ENCODE data around the gene AMER3.
A peak's percentile ranks its signal among the peaks of the same experiment; 100 is the strongest.

Gene AMER3

DNA sequence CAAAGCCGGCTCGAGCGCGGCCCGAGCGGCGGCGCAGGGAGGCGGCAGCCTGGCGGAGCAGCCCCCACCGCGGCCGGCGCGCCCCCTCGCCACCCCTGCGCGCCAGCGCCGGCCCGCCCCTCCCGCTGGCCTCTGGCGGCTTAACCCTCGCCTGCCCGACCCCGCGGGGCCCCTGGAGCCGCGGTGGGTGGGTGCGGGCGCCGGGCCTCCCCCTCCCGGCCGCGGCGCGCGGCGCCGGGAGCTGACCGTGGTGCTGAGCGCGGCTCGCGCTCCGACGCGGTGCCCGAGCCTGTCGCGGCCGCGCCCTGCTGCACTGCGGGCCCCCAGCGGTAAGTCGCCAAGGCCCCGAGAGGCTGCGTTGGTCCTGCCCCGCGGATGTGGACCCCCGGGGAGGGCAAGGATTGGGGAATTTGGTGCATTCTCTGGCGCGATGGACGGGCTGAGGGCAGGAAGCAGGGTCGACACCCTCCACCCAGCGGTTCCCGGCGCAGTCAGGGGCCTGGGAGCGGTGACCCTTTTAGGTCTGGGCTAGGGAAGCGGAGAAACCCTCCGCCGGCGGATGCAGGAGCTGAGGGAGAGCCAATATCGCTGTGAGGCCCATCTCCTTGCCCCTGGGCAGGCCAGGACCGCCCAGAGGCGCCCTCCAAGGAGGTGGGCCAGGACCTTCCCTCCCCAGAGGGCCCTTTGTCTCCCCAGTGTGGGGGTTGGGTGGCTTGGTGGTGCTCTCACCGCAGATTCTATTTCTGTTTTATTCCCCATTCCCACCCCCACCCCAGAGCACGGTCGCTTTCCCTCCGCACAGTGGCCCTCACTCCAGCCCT is 923 bp downstream of the AMER3 start:
- DNase-seq (ENCODE audit: low spot score) = peak; percentile 17

DNA sequence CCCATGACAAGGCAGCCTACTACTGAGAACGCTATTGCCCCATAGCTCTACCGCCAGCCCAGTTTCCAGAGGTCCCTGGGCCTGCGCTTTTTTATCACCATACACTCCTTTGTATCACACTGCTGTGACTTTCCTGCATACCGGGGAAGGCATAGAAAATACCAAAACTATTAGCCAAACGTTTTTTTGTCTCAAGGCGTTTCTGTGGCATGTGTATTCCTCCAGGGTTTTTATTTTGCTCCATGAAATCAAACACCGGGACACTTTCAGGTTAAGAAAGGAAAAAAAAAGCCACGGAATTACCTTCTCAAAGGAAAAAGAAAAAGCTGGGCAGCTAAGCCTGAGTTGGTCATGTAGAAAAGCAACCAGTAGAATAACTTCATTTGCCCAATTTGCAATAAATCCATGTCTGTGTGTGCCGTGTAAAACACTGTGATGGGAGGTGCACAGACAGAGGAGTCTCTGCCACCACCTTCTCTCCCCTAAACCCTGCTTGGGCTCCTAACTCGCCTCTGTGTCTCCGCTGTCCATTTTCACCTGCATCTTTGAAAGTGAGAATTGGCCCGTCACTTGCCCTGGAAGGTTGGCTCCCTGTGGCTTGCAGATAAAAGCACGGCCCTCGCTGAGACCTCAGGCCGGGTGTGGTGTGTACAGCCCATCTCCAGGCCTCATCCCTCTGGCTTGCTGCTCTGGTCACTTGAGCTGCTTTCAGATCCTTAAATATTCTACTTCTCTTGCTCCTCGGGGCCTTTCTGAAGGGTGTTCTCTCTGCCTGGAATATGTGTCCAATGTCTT is 1.7 kb downstream of the AMER3 start:
- DNase-seq (ENCODE audit: low spot score) = no peak

DNA sequence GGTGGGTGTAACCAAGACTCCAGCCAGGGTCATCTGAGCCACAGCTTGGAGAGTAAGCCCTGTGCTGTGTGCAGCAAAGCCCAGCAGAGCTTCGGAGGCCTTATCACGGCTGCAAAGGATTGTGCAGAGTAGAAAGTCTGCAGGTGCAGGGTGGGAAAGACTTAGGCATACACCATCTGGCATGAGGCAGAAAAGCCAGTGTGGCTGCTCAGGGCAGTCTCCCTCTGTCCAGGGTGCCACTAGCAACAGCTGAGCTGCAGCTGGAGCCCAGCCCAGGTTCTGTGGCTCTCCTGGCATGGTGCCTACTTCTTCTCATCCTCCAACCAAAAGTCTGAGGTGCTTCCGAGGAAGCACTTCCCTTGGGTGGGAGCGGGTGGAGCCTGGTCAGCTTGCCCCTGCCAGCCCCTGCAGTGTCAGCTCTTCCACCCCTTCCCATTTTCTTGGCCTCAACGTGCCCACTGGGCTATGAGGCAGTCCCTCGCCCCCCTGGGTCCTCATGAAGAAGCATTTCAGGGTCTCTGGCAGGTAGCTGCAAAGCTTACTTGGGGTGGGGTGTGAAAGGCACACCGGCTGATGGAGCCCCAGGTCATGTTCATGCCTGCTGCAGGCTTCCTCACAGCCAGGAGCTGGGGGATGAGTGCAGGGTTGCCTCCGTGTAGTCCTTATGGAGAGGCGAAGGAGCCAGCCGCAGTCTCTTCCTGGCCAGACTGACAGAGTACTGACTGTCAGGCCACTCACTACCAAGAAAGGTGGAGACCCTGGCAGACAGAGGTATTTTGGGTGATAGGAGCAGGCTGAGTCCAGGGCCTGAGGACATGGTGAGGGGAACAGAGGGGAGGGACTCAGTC is 4.8 kb downstream of the AMER3 start:
- DNase-seq (ENCODE audit: low spot score) = no peak

DNA sequence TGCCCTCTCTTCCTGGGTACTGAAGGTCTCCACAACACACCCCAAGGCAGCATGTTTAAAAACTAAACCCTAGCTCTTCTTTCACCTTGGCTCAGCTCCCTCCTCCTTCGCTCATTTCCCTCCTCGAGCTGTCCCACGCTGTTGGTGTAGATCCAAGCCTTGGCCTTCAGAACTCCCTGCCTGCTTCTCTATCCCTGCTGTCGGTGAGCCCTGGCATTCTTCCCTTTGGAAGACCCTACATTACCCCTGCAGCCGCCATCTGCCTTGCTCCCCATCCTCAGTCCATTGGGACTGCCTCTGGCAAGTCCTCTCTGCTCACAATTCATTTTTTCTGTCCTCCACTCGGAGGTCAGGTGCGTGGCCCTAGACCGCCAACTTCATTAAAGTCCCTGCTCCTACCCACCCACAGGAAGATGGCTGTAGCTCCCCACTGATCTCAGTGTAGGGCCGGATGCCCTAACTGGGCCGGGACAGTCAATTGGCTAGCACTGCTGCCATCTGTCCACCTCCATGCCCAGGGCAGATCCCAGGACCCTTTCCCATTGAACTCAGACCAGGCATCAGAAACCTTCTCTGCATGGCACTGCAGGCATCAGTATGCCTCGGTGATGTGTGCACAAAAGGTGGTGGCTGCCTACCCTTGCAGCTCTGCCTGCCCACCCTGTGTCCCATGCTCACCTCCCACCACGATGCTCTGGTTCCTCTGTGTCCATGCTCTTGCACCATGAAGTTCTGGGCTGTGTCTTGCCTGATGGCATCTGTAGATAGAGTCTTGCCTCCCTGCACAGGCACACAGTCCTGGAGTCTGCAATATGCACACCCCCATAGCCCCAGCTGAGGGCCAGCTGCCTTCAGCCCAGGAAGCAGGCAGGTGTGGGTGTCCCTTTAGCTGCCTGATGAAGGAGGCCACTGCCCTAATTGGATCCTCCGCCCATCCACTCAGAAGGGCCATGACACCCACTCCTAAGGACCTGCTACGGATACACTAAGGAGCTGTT is 5.7 kb downstream of the AMER3 start:
- no peak for DNase-seq (ENCODE audit: low spot score)

DNA sequence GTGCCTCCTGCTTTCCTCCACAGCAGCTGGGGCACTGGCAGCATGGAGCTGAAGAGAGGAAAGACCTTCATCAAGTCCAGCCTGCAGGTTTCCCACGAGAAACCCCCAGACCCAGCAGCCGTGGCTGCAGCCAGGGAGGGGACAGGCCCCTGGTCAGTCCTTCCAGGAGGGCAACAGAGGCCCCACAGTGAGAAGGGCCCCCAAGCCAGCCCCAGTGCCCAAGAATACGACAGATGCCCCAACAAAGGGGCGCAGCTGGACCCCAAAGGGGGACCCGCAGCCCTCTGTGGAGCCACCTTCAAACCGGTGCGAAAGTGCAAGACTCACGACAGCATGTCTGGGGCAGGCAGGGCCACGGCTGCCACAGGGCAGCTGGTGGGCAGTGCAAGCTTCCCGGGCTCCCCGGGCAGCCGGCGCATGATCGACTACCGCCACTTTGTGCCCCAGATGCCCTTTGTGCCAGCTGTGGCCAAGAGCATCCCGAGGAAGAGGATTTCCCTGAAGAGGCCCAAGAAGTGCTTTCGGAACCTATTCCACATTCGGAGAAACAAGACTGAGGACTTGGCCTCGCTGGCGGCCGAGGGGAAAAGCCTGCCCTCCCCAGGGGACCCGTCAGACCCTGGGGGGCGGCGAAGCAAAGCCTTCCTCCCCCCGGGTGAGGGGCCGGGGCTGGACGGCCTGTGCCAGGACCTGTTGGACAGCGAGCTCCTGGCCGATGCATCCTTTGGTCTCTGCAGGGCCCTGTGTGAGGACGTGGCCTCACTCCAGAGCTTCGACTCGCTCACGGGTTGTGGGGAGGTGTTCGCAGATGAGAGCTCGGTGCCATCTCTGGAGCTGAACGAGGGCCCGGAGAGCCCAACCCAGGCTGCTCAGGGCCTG is 6.9 kb downstream of the AMER3 start:
- DNase-seq (ENCODE audit: low spot score) = no peak

DNA sequence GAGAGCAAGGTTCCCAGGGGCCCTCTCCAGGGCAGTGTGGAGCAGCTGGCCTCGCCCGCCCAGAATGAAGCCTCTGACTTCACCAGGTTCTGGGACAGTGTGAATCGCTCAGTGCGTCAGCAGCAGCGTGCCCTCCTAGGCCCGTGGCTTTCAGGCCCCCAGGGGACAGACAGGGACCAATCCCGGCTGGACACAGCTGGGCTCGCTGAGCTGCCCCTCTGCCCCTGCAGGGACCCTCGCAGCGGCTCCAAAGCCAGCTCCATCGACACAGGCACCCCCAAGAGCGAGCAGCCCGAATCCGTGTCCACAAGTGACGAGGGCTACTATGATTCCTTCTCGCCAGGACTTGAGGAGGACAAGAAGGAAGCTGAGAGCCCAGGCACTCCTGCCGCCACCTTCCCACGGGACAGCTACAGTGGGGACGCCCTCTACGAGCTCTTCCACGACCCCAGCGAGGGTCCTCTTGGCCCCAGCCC is 7.6 kb downstream of the AMER3 start:
- no peak for DNase-seq (ENCODE audit: low spot score)

DNA sequence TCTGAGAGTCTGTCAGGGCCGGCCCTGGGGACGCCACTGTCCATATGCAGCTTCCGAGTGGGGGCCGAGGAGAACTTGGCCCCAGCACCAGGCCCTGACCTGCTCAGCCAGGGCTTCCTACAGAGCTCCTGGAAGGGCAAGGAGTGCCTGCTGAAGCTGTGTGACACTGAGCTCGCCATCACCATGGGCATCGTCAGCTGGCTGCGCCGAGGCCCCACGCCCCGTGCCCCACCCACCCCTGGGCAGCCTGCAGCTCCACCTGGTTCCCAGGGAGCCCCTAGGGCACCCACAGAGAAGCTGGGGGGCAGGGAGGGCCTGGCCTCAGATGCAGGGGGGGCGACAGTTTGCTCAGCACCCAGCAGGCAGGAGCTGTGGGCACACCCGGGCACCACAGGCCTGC is 8.1 kb downstream of the AMER3 start:
- DNase-seq (ENCODE audit: low spot score) = no peak

DNA sequence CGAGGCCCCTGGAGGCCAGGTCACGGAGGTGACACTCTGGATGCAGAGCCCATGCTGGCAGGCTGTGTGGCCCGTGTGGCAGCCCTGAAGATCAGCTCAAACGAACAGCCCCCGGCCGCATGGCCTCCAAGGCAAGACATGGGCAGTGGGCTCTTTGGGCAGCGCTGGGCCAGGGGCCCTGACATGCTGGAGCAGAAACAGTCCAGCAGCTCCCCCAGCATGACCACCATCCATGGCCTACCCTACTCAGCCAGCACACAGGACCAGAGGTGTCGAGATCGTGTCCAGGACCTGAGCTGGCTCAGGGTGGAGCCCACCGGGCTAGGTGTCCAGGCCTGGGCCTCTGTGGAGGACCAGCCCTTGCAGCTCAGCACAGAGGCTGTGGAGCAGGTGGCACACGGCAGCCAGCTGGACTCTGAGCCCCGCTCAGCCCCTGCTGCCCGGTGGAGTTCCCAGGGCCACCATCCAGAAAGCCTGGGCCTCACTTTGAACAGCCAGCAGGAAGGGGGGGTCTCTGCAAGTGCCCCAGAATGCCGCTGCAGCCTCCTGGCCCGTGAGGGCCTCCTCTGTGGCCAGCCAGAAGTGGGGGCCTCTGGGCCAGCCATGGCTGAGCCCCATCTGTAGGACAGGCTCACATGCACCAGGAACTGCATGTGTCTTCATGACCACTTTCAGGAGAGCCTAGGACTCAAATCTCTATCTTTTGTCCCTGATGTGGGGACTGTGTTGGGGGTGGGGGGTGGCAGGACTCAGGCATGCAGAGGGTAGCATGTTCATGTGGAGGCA is 8.9 kb downstream of the AMER3 start:
- no peak for DNase-seq (ENCODE audit: low spot score)

DNA sequence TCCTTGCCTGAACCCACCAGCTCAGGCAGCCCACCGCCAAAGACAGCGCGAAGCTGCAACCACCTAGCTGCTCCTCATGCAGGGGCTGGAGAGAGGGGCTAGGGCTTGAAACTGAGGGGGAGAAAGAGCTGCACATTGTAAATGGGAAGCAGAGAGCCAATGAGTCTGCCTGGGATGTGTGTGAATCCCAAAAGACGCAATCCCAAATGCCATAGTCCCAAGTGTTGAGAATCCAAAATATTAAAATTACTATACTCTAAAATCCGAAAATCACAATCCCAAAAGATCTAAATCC is 9.4 kb downstream of the AMER3 start:
- DNase-seq (ENCODE audit: low spot score) = no peak

DNA sequence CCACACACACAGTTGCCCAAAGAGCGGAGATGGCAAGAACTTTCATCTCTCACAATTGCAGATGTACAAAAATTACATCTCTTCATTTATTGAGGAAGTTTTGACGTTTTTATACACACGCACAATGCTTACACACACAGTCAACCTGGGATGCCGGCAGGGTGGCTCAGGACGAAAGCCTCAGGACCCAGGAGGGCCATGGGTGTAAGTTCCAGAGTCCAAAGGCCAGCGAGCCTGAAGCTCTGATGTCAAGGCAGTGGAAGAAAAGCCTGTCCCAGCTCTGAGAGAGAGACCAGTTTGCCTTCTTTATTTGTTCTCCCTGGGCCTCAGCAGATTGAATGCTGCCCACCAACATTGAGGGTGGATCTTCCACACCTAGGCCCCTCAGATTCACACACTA is 10.1 kb downstream of the AMER3 start:
- DNase-seq (ENCODE audit: low spot score) = no peak

DNA sequence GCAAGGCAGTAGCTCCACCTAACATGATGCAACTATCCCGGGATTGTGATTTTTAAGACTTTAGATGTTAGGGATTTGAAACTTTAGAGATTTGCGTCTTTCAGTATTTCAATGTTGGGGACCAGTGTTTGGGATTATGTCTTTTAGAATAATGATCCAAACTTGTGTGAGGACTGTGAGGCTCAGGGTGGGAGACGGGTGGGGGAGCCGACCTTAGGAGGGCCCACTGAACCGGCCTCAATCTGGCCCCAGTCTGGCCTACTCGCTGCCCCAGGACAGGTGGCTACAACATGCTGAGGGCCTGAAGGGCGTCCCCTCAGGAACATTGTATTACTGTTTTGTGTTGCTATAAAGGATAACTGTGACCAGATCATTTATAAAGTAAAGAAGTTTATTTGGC is 10.7 kb downstream of the AMER3 start:
- no peak for DNase-seq (ENCODE audit: low spot score)

DNA sequence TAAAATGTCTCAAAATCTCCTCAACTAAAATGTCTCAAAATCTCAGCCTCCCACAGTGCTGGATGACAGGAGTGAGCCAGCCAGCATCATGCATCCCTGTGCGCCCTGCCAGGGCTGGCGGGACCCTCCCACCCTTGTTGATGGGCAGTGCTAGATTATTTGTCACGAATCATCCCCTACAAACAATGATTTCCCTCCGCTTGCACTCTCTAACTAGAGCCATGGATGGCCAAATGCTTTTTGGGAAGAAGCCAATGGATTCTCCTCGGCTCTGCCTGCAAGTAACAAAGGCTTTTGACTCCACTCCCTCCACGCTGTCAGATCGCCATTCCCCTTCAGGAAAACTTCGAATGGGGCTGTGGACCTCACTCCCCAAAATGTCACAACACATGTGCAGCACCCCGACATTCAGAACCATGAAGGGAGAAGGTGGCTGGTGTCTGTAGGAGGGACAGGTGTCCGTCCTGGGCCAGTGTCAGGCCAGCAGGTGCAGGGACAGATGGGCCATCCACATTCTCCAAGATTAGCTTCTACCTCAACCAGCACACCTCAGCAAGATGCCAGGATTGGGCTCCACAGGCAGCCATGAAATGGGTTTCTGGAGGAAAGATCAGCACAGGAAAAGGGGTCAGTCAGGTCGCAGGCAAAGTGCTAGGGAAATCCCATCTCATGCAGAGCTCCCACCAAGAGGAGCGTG is 11.5 kb downstream of the AMER3 start:
- no peak for DNase-seq (ENCODE audit: low spot score)

DNA sequence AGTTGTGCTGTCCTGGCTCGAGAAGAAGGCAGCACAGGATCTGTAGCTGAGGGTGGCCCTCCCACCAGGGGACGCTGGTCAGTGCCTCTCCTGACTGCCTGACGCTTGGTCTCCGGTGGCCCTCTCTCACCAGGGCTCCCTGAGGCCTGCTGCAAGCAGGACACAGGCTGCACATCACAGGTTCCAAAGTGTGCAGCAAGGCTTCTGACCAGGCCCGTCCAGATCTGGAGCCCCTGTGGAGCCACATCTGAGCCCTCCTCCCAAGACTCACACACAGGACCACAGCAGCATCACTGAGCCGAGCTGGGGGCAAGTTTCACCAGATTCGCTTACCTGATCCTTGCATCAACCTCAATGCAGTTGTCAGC is 12.1 kb downstream of the AMER3 start:
- DNase-seq (ENCODE audit: low spot score) = no peak

DNA sequence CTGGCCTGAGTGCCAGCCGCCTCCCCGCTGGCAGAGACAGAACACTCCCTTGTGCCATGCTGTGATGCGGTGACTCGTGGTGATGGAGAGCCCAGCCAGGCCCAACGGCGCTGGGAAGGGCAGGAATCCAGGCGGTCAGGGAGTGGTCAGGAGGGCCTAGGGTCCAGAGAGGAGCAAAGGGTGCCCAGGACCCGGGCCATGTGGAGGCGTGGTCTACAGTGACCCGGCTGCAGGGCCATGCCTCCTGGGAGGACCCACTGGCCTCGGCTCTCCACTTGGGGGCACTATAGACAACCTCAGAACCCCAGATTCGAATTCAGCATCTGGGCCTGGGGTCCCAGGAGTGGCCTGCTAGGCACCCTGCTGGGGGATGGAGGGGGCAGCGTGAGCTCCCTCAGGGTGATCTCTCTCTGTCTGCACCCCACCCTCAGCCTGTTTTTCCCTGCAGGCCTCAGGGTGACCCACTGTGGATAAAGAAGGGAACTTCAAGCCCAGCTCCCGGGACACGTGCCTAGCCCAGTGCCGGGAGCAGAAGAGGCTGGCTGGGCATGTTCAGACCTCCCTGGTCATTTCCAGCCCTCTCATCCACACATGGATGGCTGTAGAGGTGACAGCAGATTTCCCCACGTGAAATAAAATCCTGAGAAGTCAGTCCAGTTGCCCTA is 13.0 kb downstream of the AMER3 start:
- DNase-seq (ENCODE audit: low spot score) = no peak

DNA sequence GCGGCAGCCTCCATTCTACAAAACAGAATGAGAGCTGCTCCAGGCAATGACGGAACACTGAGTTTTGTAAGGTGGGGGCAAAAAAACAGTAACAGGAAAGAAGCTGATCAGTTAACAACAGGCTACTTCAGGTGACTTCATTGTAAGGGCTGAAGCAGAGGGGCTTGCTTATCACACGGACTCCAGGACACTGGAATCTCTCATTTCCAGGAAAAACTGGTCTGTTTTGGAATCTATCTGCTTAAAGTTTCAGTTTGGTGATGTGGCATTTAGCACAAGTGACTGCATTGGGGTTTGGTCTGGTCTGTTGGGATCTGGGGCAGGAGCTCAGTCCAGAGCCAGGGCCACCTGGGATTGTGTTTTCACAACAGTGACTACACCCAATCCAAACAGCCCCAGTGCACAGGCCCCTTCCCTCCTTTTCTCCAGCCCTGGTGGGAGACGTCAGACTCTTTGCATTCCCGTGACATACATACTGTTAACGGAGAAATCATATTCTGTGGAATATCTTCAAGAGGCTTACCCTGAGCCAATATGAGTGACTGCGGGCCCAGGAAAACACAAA is 14.1 kb downstream of the AMER3 start:
- no peak for DNase-seq (ENCODE audit: low spot score)

DNA sequence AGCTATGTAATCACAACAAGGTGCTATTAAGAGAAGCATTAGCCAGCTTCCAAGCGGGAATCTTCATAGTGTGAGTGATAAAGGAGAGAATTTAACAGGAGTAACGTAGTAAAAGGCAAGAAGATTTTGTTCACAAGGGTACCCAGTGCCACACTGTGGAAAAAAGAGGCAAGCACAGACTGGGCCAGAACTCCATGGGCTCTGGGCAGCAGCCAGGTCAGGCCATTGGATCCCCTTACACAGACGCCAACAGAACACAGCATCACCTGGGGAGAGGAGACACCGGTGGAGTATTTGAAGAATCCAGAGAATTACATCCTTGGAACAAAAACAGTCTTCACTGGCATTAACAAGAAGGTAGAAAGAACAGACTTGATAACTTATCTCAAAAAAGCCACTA is 21.2 kb downstream of the AMER3 start:
- no peak for DNase-seq (ENCODE audit: low spot score)

DNA sequence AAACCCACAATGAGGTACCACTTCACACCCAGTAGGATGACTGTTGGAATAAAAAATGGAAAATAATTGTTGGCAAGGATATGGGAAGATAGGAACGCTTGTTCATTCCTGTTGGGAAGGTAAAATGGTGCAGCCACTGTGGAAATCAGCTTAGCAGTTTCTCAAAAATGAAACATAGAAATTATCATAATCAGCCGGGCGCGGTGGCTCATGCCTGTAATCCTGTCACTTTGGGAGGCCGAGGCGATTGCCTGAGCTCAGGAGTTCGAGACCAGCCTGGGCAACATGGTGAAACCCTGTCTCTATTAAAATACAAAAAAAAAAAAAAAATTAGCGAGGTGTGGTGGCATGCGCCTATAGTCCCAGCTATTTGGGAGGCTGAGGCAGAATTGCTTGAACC is 23.4 kb downstream of the AMER3 start:
- DNase-seq (ENCODE audit: low spot score) = no peak

DNA sequence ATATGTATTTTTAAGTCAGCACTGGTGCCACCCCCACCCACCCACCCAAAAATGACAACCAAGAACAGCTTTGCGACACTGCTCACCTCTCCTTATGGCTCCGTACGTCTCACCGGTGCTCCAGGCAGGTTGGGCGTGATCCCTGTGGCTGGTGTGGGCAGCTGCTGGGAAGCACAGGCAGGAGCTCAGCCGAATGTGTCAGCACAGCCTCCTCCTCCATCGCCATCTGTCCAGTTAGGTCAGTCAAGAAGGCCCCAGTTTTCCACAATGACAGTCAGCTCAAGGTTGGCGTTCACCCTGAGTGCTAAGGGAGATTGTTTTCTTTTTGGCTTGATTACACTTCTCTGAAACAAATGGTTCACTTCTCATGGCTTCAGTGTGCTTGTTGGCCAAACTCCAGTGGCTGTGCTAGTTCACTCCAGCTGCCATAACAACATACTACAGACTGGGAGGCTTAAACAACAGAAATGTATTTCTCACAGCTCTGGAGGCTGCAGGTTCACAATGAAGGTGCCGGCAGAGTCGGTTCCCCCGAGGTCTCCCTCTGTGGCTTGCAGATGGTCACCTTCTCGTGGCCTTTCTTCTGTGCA is 30.2 kb downstream of the AMER3 start:
- DNase-seq (ENCODE audit: low spot score) = no peak
